Nephron progenitor cell (in vitro differentiated cells): ENCODE measurements around the gene PRDX1.
A peak's percentile ranks its signal among the peaks of the same experiment; 100 is the strongest.

Source experiments
- DNase-seq: peaks from one replicate; pipeline ENCODE4 v3.0.0; 2021
- H3K27ac Mint-ChIP-seq: 2 replicates; pipeline ENCODE4 v1.8.0; 2021; ENCODE audit warnings: mild to moderate bottlenecking, moderate library complexity, mixed read lengths
- H3K27me3 Mint-ChIP-seq: 2 replicates; pipeline ENCODE4 v1.8.0; 2021; ENCODE audit warnings: mild to moderate bottlenecking, low read depth, mixed read lengths; ENCODE audit not compliant: poor library complexity
- H3K36me3 Mint-ChIP-seq: 2 replicates; pipeline ENCODE4 v1.8.0; 2021; ENCODE audit warnings: low read depth, mixed read lengths
- H3K4me1 Mint-ChIP-seq: 2 replicates; pipeline ENCODE4 v1.8.0; 2021; ENCODE audit warnings: mixed read lengths
- H3K4me3 Mint-ChIP-seq: 2 replicates; pipeline ENCODE4 v1.8.0; 2021; ENCODE audit warnings: mild to moderate bottlenecking, moderate library complexity, mixed read lengths
- H3K9me3 Mint-ChIP-seq: 2 replicates; pipeline ENCODE4 v1.8.0; 2021; ENCODE audit warnings: mild to moderate bottlenecking, moderate library complexity, mixed read lengths
- CTCF ChIP-seq: fragments of 200-600 bp; sonication (generic); IDR thresholded peaks from 2 replicates; pipeline ENCODE4 v1.5.0; 2021; ENCODE audit warnings: antibody characterized with exemption

PRDX1 gene

DNA sequence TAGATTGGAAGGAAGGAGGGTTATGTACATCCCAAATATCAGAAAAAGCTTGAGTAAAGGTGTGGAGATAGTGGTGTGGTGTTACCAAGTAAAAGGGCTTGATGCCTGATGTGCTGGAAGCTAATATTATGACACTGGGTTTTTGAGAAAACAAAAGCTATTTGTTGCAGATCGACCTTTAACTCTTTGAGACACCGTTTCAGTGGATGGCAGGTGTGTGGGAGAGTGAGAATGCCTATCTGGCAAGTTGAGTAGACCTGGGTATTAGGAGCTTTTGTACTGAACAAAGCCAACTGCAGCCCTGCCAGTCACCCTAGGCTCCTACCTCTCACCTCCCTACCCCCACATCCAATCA is 20.2 kb downstream of the PRDX1 start:
- H3K36me3 Mint-ChIP-seq: peaks cover 2% of the 10 kb centered on the region
- peaks cover 9% of the 10 kb centered on the region for H3K9me3 Mint-ChIP-seq
- peaks cover 36% of the 10 kb centered on the region for H3K4me1 Mint-ChIP-seq
- DNase-seq: no peak
- peaks cover 8% of the 10 kb centered on the region for H3K27me3 Mint-ChIP-seq
- H3K27ac Mint-ChIP-seq: no peak overlapping the region
- no peak for TF ChIP-seq CTCF
- peak overlapping the region; percentile 41 for H3K4me3 Mint-ChIP-seq

DNA sequence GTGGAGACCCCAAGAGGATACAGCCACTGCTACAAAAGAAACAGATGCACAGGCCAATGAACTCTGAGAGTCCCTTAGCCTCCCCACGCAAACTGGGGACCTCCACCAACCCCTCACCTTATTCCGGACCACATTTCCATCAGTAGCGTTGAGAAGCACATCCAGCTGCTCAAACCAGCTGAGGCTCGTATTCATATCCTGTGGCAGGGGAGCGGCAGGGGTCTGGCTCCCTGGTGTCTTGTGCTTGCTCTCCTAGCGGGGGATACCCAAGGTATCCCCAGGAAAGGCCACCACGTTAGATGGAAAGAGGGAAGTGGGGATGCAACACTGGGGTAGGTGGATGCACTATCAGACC is 22.3 kb downstream of the PRDX1 start:
- H3K27ac Mint-ChIP-seq: peak overlapping the region; percentile 70
- H3K4me3 Mint-ChIP-seq: peak overlapping the region; percentile 95
- peaks cover 13% of the 10 kb centered on the region for H3K9me3 Mint-ChIP-seq
- TF ChIP-seq CTCF: no peak
- peaks cover 8% of the 10 kb centered on the region for H3K36me3 Mint-ChIP-seq
- H3K4me1 Mint-ChIP-seq: peaks cover 36% of the 10 kb centered on the region
- H3K27me3 Mint-ChIP-seq: peaks cover 13% of the 10 kb centered on the region
- peak; percentile 23 for DNase-seq

GRCh38 chr1:45498279-45498678 is 23.4 kb downstream of the PRDX1 start:
- peaks cover 13% of the 10 kb centered on the region for H3K9me3 Mint-ChIP-seq
- no peak overlapping the region for H3K27ac Mint-ChIP-seq
- TF ChIP-seq CTCF: no peak
- no peak for DNase-seq
- peaks cover 8% of the 10 kb centered on the region for H3K36me3 Mint-ChIP-seq
- peak overlapping the region; percentile 95 for H3K4me3 Mint-ChIP-seq
- H3K27me3 Mint-ChIP-seq: peaks cover 13% of the 10 kb centered on the region
- peaks cover 36% of the 10 kb centered on the region for H3K4me1 Mint-ChIP-seq

DNA sequence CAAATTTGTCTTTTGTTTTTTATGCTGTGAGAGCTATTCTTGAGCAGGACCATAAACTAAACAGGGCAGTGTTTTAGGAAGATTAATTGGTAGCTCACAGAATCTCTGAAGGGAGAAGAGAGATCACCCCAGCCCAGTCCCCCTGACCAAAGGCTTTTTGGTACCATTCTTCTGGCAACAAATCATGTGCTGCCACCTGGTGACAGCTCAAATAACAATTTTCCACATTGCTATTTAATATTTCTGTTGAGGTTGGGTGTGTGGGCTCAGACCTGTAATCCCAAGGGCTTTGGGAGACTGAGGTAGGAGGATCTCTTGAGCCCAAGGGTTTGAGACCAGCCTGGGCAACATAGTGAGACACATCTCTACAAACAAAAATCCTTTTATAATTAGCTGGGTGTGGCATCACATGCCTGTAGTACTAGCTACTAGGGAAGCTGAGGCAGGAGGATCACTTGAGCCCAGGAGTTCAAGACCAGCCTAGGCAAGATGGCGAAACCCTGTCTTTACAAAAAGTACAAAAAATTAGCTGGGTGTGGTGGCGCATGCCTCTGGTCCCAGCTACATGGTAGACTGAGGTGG is 28.5 kb downstream of the PRDX1 start:
- peaks cover 5% of the 10 kb centered on the region for H3K27me3 Mint-ChIP-seq
- H3K36me3 Mint-ChIP-seq: peaks cover 8% of the 10 kb centered on the region
- H3K4me1 Mint-ChIP-seq: peaks cover 7% of the 10 kb centered on the region
- H3K4me3 Mint-ChIP-seq: no peak overlapping the region
- no peak overlapping the region for H3K27ac Mint-ChIP-seq
- peaks cover 13% of the 10 kb centered on the region for H3K9me3 Mint-ChIP-seq
- DNase-seq: no peak
- TF ChIP-seq CTCF: no peak

DNA sequence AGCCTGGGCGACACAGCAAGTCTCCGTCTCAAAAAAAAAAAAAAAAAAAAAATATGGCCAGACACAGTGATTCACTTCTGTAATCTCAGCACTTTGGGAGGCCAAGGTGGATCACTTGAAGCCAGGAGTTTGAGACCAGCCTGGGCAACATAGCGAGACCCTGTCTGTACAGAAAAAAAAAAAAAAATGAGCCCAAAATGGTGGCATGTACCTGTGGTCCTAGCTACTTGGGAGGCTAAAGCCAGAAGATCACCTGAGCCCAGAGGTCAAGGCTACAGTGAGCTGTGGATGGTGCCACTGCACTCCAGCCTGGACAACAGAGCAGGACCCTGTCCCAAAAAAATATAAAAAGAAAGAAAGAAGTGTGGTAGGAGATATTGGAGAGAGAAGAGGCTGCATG is 29.0 kb downstream of the PRDX1 start:
- H3K4me3 Mint-ChIP-seq: no peak overlapping the region
- TF ChIP-seq CTCF: no peak
- no peak for DNase-seq
- H3K4me1 Mint-ChIP-seq: peaks cover 7% of the 10 kb centered on the region
- H3K36me3 Mint-ChIP-seq: peaks cover 8% of the 10 kb centered on the region
- peaks cover 13% of the 10 kb centered on the region for H3K9me3 Mint-ChIP-seq
- H3K27me3 Mint-ChIP-seq: peaks cover 5% of the 10 kb centered on the region
- no peak overlapping the region for H3K27ac Mint-ChIP-seq

GRCh38 chr1:45491487-45492260 is 30.0 kb downstream of the PRDX1 start:
- peaks cover 7% of the 10 kb centered on the region for H3K36me3 Mint-ChIP-seq
- DNase-seq: no peak
- no peak for TF ChIP-seq CTCF
- peaks cover 7% of the 10 kb centered on the region for H3K4me1 Mint-ChIP-seq
- H3K27ac Mint-ChIP-seq: no peak overlapping the region
- peaks cover 7% of the 10 kb centered on the region for H3K9me3 Mint-ChIP-seq
- H3K4me3 Mint-ChIP-seq: no peak overlapping the region
- peaks cover 5% of the 10 kb centered on the region for H3K27me3 Mint-ChIP-seq
